Astrocyte (in vitro differentiated cells and primary cell): ENCODE measurements around the gene CNDP2. TPM values are rescaled to one million over a fixed set of nuclear protein-coding genes. Genes with fewer than 3 reads are reported as not detected.

Experiments used
- DNase-seq: peaks from one replicate; pipeline ENCODE4 v3.0.0-alpha.2; 2010; ENCODE audit warnings: low read depth
- FAIRE-seq: peaks from 2 replicates; lab custom pipeline; 2011; peaks lifted over from hg19 to GRCh38; lab: Jason Lieb, UNC
- H2AFZ ChIP-seq: 2 replicates; pipeline ENCODE4 v1.6.0; 2012; ENCODE audit warnings: low read depth, low read length, inconsistent platforms
- H3K27ac ChIP-seq: 2 replicates; pipeline ENCODE4 v1.5.1; 2011; ENCODE audit warnings: low read depth, low read length, inconsistent platforms
- H3K27me3 ChIP-seq: 2 replicates; pipeline ENCODE4 v1.6.0; 2011; ENCODE audit warnings: low read length, inconsistent platforms; ENCODE audit not compliant: insufficient read depth
- H3K36me3 ChIP-seq: 2 replicates; pipeline ENCODE4 v1.5.1; 2011; ENCODE audit warnings: low read length, inconsistent platforms; ENCODE audit not compliant: insufficient read depth
- H3K4me1 ChIP-seq: 2 replicates; pipeline ENCODE4 v1.5.1; 2011; ENCODE audit warnings: low read length, inconsistent platforms; ENCODE audit not compliant: insufficient read depth
- H3K4me2 ChIP-seq: 2 replicates; pipeline ENCODE4 v1.6.0; 2012; ENCODE audit warnings: low read length, inconsistent platforms
- H3K4me3 ChIP-seq: 2 replicates; pipeline ENCODE4 v1.5.1; 2011; ENCODE audit warnings: low read depth, mild to moderate bottlenecking, low read length, inconsistent platforms; ENCODE audit not compliant: insufficient read depth
- H3K79me2 ChIP-seq: 2 replicates; pipeline ENCODE4 v1.6.0; 2012; ENCODE audit warnings: mild to moderate bottlenecking, low read length, inconsistent platforms; ENCODE audit not compliant: insufficient read depth
- H3K9ac ChIP-seq: 2 replicates; pipeline ENCODE4 v1.6.0; 2012; ENCODE audit warnings: mild to moderate bottlenecking, low read length, inconsistent platforms
- H3K9me3 ChIP-seq: 2 replicates; pipeline ENCODE4 v1.5.1; 2012; ENCODE audit warnings: low read depth, mild to moderate bottlenecking, low read length, inconsistent platforms; ENCODE audit not compliant: insufficient read depth
- H4K20me1 ChIP-seq: 2 replicates; pipeline ENCODE4 v1.6.0; 2012; ENCODE audit warnings: low read length, inconsistent platforms; ENCODE audit not compliant: insufficient read depth
- H3K27ac Mint-ChIP-seq: one replicate; pipeline ENCODE4 v1.8.0; 2021; ENCODE audit warnings: mild to moderate bottlenecking, mixed read lengths; ENCODE audit not compliant: unreplicated experiment
- H3K27me3 Mint-ChIP-seq: one replicate; pipeline ENCODE4 v1.8.0; 2021; ENCODE audit warnings: low read depth, mixed read lengths; ENCODE audit not compliant: unreplicated experiment
- H3K36me3 Mint-ChIP-seq: one replicate; pipeline ENCODE4 v1.8.0; 2021; ENCODE audit warnings: low read depth, mixed read lengths; ENCODE audit not compliant: unreplicated experiment
- H3K4me1 Mint-ChIP-seq: one replicate; pipeline ENCODE4 v1.8.0; 2021; ENCODE audit warnings: low read depth, mixed read lengths; ENCODE audit not compliant: unreplicated experiment
- H3K4me3 Mint-ChIP-seq: one replicate; pipeline ENCODE4 v1.8.0; 2021; ENCODE audit warnings: mild to moderate bottlenecking, moderate library complexity, mixed read lengths; ENCODE audit not compliant: unreplicated experiment
- H3K9me3 Mint-ChIP-seq: one replicate; pipeline ENCODE4 v1.8.0; 2021; ENCODE audit warnings: mild to moderate bottlenecking, mixed read lengths; ENCODE audit not compliant: unreplicated experiment
- CTCF ChIP-seq: IDR thresholded peaks from 2 replicates; pipeline ENCODE4 v1.5.1; 2011; ENCODE audit warnings: low read depth, mild to moderate bottlenecking, inconsistent platforms, low read length, moderate library complexity; ENCODE audit not compliant: insufficient read depth
- EZH2 ChIP-seq: IDR thresholded peaks from 2 replicates; pipeline ENCODE4 v1.6.1; 2012; ENCODE audit warnings: mild to moderate bottlenecking, low read length, inconsistent platforms; ENCODE audit not compliant: insufficient read depth
- total RNA-seq: library from RNA; stranded (reverse); gene quantifications from 2 replicates; pipeline ENCODE4 v1.2.1, GENCODE V29; 2021

The CNDP2 gene
- total RNA-seq, 1 donor from 2014 or later, result 149 TPM

- no peaks in the 10 kb centered on the region for H3K9me3 Mint-ChIP-seq
- Histone ChIP-seq H3K9ac (no peak overlapping the region), H3K79me2 (no peaks in the 10 kb centered on the region), H4K20me1 (peaks cover 7% of the 10 kb centered on the region), H3K9me3 (no peaks in the 10 kb centered on the region), H3K4me2 (no peak overlapping the region), H3K4me1 (no peaks in the 10 kb centered on the region), H3K27ac (no peak overlapping the region), H2AFZ (no peak overlapping the region), H3K27me3 (no peaks in the 10 kb centered on the region), H3K36me3 (peaks cover 9% of the 10 kb centered on the region), H3K4me3 (no peak overlapping the region)
- H3K36me3 Mint-ChIP-seq, result peaks cover 32% of the 10 kb centered on the region
- FAIRE-seq, result no peak
- no peak overlapping the region for H3K4me3 Mint-ChIP-seq
- no peaks in the 10 kb centered on the region for H3K4me1 Mint-ChIP-seq
- no peaks in the 10 kb centered on the region for H3K27me3 Mint-ChIP-seq
- H3K27ac Mint-ChIP-seq, result no peak overlapping the region
- DNase-seq, result no peak
- TF ChIP-seq CTCF (no peak), EZH2 (no peak)
Observed at GRCh38 chr18:74515620-74516231, 19.6 kb downstream of the CNDP2 start.

- no peak overlapping the region for H3K27ac Mint-ChIP-seq
- peaks cover 5% of the 10 kb centered on the region for H3K36me3 ChIP-seq
Observed at GRCh38 chr18:74516271-74517235, 20.4 kb downstream of the CNDP2 start.

More at GRCh38 chr18:74516271-74517235, 20.4 kb downstream of the CNDP2 start:
- DNase-seq (no peak), FAIRE-seq (no peak)
- H3K4me3 Mint-ChIP-seq, result no peak overlapping the region
- H3K4me1 ChIP-seq, result no peaks in the 10 kb centered on the region
- no peak overlapping the region for H2AFZ ChIP-seq
- H3K9me3 Mint-ChIP-seq, result no peaks in the 10 kb centered on the region
- H3K4me3 ChIP-seq, result no peak overlapping the region
- peaks cover 40% of the 10 kb centered on the region for H3K36me3 Mint-ChIP-seq
- no peaks in the 10 kb centered on the region for H3K27me3 Mint-ChIP-seq
- no peaks in the 10 kb centered on the region for H3K27me3 ChIP-seq
- no peak overlapping the region for H3K4me2 ChIP-seq
- H3K4me1 Mint-ChIP-seq, result no peaks in the 10 kb centered on the region
- H4K20me1 ChIP-seq, result peaks cover 7% of the 10 kb centered on the region
- no peak overlapping the region for H3K9ac ChIP-seq
- no peak overlapping the region for H3K27ac ChIP-seq
- no peaks in the 10 kb centered on the region for H3K9me3 ChIP-seq
- TF ChIP-seq CTCF (no peak), EZH2 (no peak)
- no peaks in the 10 kb centered on the region for H3K79me2 ChIP-seq
